Trophoblast cell (in vitro differentiated cells and primary cell): ENCODE data around the gene SLC45A2.

Experiments
- DNase-seq, 2 donors: peaks; one replicate each; pipeline ENCODE4 v3.0.0-alpha.2; 2016
- H2AFZ ChIP-seq: 2 replicates; pipeline ENCODE4 v1.6.1; 2013; ENCODE audit warnings: low read length, moderate library complexity, mild to moderate bottlenecking; ENCODE audit not compliant: insufficient read depth, poor library complexity
- H2AK5ac ChIP-seq: 2 replicates; pipeline ENCODE4 v1.6.1; 2013; ENCODE audit warnings: mild to moderate bottlenecking, low read length
- H2BK120ac ChIP-seq: 2 replicates; pipeline ENCODE4 v1.6.1; 2013; ENCODE audit warnings: low read length, mild to moderate bottlenecking, moderate library complexity; ENCODE audit not compliant: insufficient read depth, poor library complexity
- H2BK12ac ChIP-seq: 2 replicates; pipeline ENCODE4 v1.6.1; 2013; ENCODE audit warnings: mild to moderate bottlenecking, low read length, moderate library complexity
- H2BK5ac ChIP-seq: 2 replicates; pipeline ENCODE4 v1.6.1; 2013; ENCODE audit warnings: low read length, low read depth, moderate library complexity, mild to moderate bottlenecking; ENCODE audit not compliant: poor library complexity
- H3K14ac ChIP-seq: 2 replicates; pipeline ENCODE4 v1.6.1; 2013; ENCODE audit warnings: mild to moderate bottlenecking, low read length
- H3K18ac ChIP-seq: 2 replicates; pipeline ENCODE4 v1.6.1; 2013; ENCODE audit warnings: mild to moderate bottlenecking, low read length
- H3K23ac ChIP-seq: 2 replicates; pipeline ENCODE4 v1.6.1; 2013; ENCODE audit warnings: low read length
- H3K27ac ChIP-seq: 2 replicates; pipeline ENCODE4 v1.5.1; 2013; ENCODE audit warnings: low read depth, mild to moderate bottlenecking, inconsistent platforms, low read length, moderate library complexity
- H3K27me3 ChIP-seq: 2 replicates; pipeline ENCODE4 v1.6.1; 2013; ENCODE audit warnings: inconsistent platforms, mild to moderate bottlenecking, low read length, moderate library complexity; ENCODE audit not compliant: insufficient read depth
- H3K36me3 ChIP-seq, 2 experiments: 1 replicate in 1 of 2; 2 replicates in 1 of 2; pipeline ENCODE4 v1.6.1; 2013; ENCODE audit warnings: low read length in 2 of 2, mild to moderate bottlenecking in 2 of 2, moderate library complexity in 1 of 2; ENCODE audit not compliant: insufficient read depth in 2 of 2, control insufficient read depth in 1 of 2
- H3K4ac ChIP-seq: 2 replicates; pipeline ENCODE4 v1.6.1; 2013; ENCODE audit warnings: low read depth, mild to moderate bottlenecking, low read length, moderate library complexity
- H3K4me1 ChIP-seq, 2 experiments: 1 replicate in 1 of 2; 2 replicates in 1 of 2; pipeline ENCODE4 v1.6.1; 2013; ENCODE audit warnings: low read length in 2 of 2, mild to moderate bottlenecking in 2 of 2, moderate library complexity in 1 of 2; ENCODE audit not compliant: insufficient read depth in 2 of 2, control insufficient read depth in 1 of 2
- H3K4me2 ChIP-seq: 2 replicates; pipeline ENCODE4 v1.6.1; 2013; ENCODE audit warnings: inconsistent platforms, mild to moderate bottlenecking, low read length, moderate library complexity
- H3K4me3 ChIP-seq: 2 replicates; pipeline ENCODE4 v1.5.1; 2013; ENCODE audit warnings: mild to moderate bottlenecking, low read depth, low read length, inconsistent platforms
- H3K79me1 ChIP-seq: one replicate; pipeline ENCODE4 v1.6.1; 2013; ENCODE audit warnings: low read length
- H3K79me2 ChIP-seq: 2 replicates; pipeline ENCODE4 v1.6.1; 2013; ENCODE audit warnings: low read length, mild to moderate bottlenecking; ENCODE audit not compliant: control insufficient read depth, insufficient read depth, poor library complexity
- H3K9ac ChIP-seq: 2 replicates; pipeline ENCODE4 v1.6.1; 2013; ENCODE audit warnings: mild to moderate bottlenecking, low read length
- H3K9me3 ChIP-seq: 2 replicates; pipeline ENCODE4 v1.6.1; 2013; ENCODE audit warnings: low read depth, mild to moderate bottlenecking, control low read depth, inconsistent platforms, low read length; ENCODE audit not compliant: insufficient read depth
- H4K12ac ChIP-seq: 2 replicates; pipeline ENCODE4 v1.6.1; 2013; ENCODE audit warnings: low read depth, mild to moderate bottlenecking, low read length, moderate library complexity
- H4K8ac ChIP-seq: 2 replicates; pipeline ENCODE4 v1.6.1; 2013; ENCODE audit warnings: low read depth, mild to moderate bottlenecking, low read length, moderate library complexity
- H4K91ac ChIP-seq: one replicate; pipeline ENCODE4 v1.6.1; 2013; ENCODE audit warnings: low read depth, mild to moderate bottlenecking, low read length, moderate library complexity
- WGBS: extraction: QIAGEN DNeasy Blood & Tissue Kit; methylation state at CpG from one replicate; pipeline ENCODE4 v1.1.7; 2013; ENCODE audit warnings: missing lambda C conversion rate; ENCODE audit not compliant: insufficient read length, insufficient coverage; ENCODE audit errors: extremely low coverage; 5-methylcytosine and 5-hydroxymethylcytosine counted together

The SLC45A2 gene

DNA sequence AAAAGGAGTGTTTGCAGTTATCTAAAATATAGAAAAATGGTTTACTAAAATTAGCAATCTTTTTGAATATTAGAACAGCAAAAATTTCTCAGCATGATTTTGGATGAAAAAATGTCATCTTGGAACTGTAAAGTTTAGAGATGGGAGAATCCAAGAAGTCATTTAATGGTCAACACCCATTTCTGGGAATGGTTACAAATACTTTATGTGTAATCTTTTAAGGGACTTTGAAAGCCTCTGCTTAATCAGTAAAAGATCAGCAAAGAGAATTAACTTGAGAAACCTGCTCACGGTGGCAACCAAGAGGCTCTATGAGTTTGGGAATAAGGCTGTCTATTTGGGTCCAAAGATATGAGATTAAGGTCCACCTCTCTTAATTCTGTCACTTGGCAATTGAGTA, 45.6 kb upstream of the SLC45A2 start:
- Histone ChIP-seq H2AK5ac (no peak overlapping the region), H3K27ac (no peak overlapping the region), H4K8ac (no peak overlapping the region), H3K36me3 (no peaks in the 10 kb centered on the region), H2BK120ac (no peak overlapping the region), H3K4me2 (no peak overlapping the region), H3K23ac (no peak overlapping the region), H3K27me3 (no peaks in the 10 kb centered on the region), H3K18ac (no peak overlapping the region), H3K79me2 (no peaks in the 10 kb centered on the region), H3K4me3 (no peak overlapping the region), H3K4me1 (no peaks in the 10 kb centered on the region), H3K9ac (no peak overlapping the region), H3K4ac (no peak overlapping the region), H4K91ac (no peak overlapping the region), H3K9me3 (no peaks in the 10 kb centered on the region), H3K79me1 (no peaks in the 10 kb centered on the region), H3K14ac (no peak overlapping the region), H2AFZ (no peak overlapping the region), H4K12ac (no peak overlapping the region), H2BK12ac (no peak overlapping the region), H2BK5ac (no peak overlapping the region)
- no CpG with 5 or more reads among the region's 1 CpG for WGBS
- DNase-seq = no peak

DNA sequence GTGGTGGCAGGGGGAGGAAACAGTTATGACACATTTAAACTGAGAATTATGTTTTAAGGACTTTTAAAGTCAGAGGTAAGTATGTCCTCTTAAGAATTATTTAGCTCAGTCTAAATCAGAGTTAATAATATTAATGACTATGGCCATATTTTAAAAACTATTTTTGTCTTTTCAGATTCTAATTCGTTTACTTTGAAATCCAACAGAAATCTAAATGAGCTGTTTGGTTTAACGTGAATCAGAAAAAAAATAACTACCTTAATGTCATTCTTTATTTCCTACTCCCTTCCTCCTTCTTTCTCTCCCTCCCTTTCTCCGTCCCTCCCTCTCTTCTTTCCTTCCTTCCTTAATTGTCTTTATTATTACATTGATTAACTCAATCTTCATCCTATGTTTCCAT, 43.9 kb upstream of the SLC45A2 start:
- Histone ChIP-seq H3K18ac (no peak overlapping the region), H3K23ac (no peak overlapping the region), H4K91ac (no peak overlapping the region)

DNA sequence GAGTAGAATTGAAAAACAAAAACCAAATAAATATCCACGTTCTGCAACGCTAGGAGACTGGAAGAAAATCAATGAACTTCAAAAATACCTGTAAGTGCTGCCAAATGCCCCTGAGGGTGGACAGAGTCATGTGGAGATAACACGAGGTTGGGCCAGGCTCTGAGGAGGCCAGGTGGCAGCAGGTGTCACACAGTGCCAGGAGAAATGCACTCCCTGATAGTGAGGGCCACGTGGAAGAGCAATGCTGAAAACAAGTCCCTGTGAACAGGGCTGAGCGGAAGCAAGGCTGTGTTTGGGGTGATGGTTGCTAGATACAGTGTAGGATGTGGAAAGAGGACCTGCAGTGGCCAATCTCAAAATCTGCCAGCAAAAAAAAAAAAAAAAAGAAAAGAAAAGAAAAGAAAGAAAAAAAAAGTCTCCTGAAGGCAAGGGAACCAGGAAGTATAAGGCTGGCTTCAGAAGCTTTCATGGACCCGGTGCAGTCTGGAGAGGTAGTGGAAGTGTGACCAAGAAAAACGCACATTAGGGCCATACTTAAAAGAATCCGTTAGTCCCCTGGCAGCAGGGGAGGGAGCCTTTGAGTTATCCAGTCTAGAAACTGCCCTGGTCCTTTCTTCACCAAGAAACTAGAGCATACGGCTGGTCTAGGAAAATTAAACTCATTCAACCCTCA, 41.7 kb upstream of the SLC45A2 start:
- H4K8ac ChIP-seq = no peak overlapping the region
- no peak overlapping the region for H4K12ac ChIP-seq
- H3K4me2 ChIP-seq = no peak overlapping the region
- no CpG with 5 or more reads among the region's 9 CpGs for WGBS
- H3K4me1 ChIP-seq = peaks cover 0 to 7% of the 10 kb centered on the region in 2 experiments
- DNase-seq = no peak
- H2BK5ac ChIP-seq = no peak overlapping the region
- no peak overlapping the region for H3K18ac ChIP-seq
- peaks cover 2% of the 10 kb centered on the region for H3K79me1 ChIP-seq
- no peak overlapping the region for H3K14ac ChIP-seq
- no peak overlapping the region for H4K91ac ChIP-seq
- H3K36me3 ChIP-seq = no peaks in the 10 kb centered on the region
- H3K23ac ChIP-seq = no peak overlapping the region
- H3K27ac ChIP-seq = no peak overlapping the region
- no peaks in the 10 kb centered on the region for H3K9me3 ChIP-seq
- H2BK120ac ChIP-seq = no peak overlapping the region
- H3K79me2 ChIP-seq = no peaks in the 10 kb centered on the region
- H2BK12ac ChIP-seq = no peak overlapping the region
- H3K9ac ChIP-seq = no peak overlapping the region
- no peak overlapping the region for H3K4ac ChIP-seq
- H2AK5ac ChIP-seq = no peak overlapping the region
- no peaks in the 10 kb centered on the region for H3K27me3 ChIP-seq
- H2AFZ ChIP-seq = no peak overlapping the region
- H3K4me3 ChIP-seq = no peak overlapping the region

More for the DNA sequence above, 43.9 kb upstream of the SLC45A2 start:
- Histone ChIP-seq H3K27me3 (no peaks in the 10 kb centered on the region), H3K9me3 (no peaks in the 10 kb centered on the region), H3K27ac (no peak overlapping the region), H3K79me1 (no peaks in the 10 kb centered on the region), H3K36me3 (no peaks in the 10 kb centered on the region), H3K79me2 (no peaks in the 10 kb centered on the region), H3K4me2 (no peak overlapping the region), H3K9ac (no peak overlapping the region), H2BK5ac (no peak overlapping the region), H2BK12ac (no peak overlapping the region), H2AFZ (no peak overlapping the region), H2BK120ac (no peak overlapping the region), H2AK5ac (no peak overlapping the region), H3K4me3 (no peak overlapping the region), H3K4ac (no peak overlapping the region), H3K14ac (no peak overlapping the region), H4K8ac (no peak overlapping the region), H4K12ac (no peak overlapping the region), H3K4me1 (no peaks in the 10 kb centered on the region)
- WGBS = 100% methylated on average over 1 of the region's 3 CpGs
- no peak for DNase-seq

DNA sequence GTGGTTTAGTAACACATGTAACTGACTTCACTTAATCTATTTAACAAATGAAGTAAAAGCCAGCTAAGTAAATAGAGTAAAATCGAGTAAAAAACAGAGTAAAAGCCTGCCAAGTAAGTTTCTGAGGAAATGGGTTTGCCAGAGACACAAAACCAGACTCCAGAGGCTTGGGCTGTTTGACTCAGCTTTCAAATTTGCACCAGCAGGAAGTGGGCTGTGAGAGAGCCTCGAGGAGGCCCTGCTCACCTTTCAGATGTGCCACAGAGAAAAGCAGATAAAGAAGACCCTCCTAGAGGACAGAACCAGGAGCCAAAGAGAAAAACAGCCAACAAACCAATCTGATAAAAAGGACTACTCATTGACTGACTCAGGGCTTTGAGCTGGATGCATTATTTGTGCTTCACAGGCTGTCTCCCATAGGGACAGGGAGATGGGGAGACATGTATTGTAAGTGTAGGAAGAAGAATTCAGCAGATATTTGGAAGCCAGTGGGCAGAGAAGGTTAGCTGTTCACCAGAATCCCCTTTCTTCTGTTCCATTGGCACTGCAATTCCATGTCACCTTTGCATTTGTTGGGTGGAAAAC, 37.7 kb upstream of the SLC45A2 start:
- no peak overlapping the region for H4K12ac ChIP-seq
- WGBS = no CpG with 5 or more reads among the region's 2 CpGs

More for the DNA sequence above, 37.7 kb upstream of the SLC45A2 start:
- H4K8ac ChIP-seq = no peak overlapping the region
- no peaks in the 10 kb centered on the region for H3K36me3 ChIP-seq
- H2BK120ac ChIP-seq = no peak overlapping the region
- no peak overlapping the region for H3K4ac ChIP-seq
- no peaks in the 10 kb centered on the region for H3K9me3 ChIP-seq
- no peak overlapping the region for H3K23ac ChIP-seq
- no peak overlapping the region for H2BK5ac ChIP-seq
- no peak overlapping the region for H3K4me2 ChIP-seq
- H2BK12ac ChIP-seq = no peak overlapping the region
- no peak overlapping the region for H3K9ac ChIP-seq
- DNase-seq = peak in 1 of 2 donors; percentile 37
- H3K4me3 ChIP-seq = no peak overlapping the region
- H3K14ac ChIP-seq = no peak overlapping the region
- no peak overlapping the region for H2AK5ac ChIP-seq
- H4K91ac ChIP-seq = no peak overlapping the region
- no peak overlapping the region for H3K18ac ChIP-seq
- peaks cover 2% of the 10 kb centered on the region for H3K79me1 ChIP-seq
- H3K27me3 ChIP-seq = no peaks in the 10 kb centered on the region
- no peak overlapping the region for H2AFZ ChIP-seq
- H3K79me2 ChIP-seq = no peaks in the 10 kb centered on the region
- peak overlapping the region; percentile 73 for H3K27ac ChIP-seq
- peaks cover 2 to 15% of the 10 kb centered on the region in 2 experiments for H3K4me1 ChIP-seq
